Stimulated activated CD4-positive, alpha-beta T cell treated with anti-CD3 and anti-CD28 coated beads, TNF-alpha, amount 100 ng/mL, for 4 hours (primary cell): Measurements from ENCODE around the gene WLS.
"Not testable (repeated sequence)": the region's sequence is repeated elsewhere in the genome, so short reads cannot be mapped to it uniquely, and the experiment has no call there.

ENCODE experiments used
- DNase-seq, 3 experiments: peaks; one replicate each; pipeline ENCODE4 v3.0.0-alpha.2; 2020; ENCODE audit warnings: low read depth in 3 of 3

WLS gene

DNA sequence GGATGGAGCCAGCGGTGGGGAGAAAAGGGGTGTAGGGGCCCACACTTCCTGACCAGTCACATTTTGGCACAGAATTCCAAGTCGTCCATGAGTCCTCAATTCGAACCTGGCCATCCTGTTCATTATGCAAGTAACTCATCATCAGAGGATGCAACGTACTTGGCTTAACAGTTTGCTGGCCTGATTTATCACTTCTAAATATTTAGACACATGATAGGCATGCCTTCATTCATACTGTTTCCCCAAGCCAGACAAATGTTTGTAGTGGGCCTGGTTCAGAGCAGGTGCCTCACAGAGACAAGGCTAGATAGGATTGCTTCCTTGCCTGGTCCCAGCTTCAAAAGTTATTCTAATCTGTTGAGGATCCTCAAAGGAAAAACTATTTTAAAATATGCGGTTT is 66.7 kb downstream of the WLS start:
- no peak for DNase-seq

- no peak for DNase-seq
These were observed 67.4 kb downstream of the WLS start for GRCh38 chr1:68164918-68165317.

- no peak for DNase-seq
These were observed 69.1 kb downstream of the WLS start for GRCh38 chr1:68163220-68163619.

DNA sequence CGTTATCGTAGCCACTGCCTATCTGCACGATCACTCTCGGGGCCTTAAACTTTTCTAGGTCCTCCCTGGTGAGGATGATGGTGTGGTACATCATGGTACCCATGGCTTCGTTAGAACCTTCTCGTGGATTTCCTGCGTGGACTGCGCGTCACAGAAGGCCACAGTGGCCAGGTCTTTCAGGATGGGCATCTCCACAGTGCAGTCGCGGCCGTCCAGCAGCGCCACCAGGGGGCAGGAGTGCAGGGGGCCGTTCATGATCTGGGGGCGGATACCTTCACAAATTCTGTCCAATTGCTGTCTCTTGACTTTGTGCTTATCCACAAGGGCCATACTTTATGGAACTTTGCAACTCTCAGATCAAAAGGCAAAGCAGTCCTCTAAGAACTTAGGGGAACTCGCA is 69.6 kb downstream of the WLS start:
- DNase-seq, result no peak

DNA sequence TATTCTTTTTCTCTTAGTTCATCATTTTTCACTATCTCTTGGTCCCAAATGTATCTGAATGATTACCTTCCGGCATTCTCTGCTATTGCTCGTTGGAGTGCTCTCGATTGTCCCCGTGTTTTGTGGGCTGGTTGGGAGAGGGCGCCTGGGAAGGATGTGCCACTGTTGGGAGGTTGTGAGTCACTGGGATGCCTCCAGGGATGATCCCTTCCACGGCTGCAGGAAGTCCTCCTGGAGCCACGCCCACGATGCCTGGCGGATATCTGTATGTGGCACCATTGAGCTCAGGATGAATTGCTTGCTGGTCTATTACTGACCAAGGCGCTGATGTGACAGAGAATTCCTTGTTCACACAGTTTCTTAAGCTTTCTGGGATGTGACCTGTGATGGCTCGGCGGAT is 70.7 kb downstream of the WLS start:
- DNase-seq, result not testable (repeated sequence)

GRCh38 chr1:68160935-68161334 is 71.4 kb downstream of the WLS start:
- not testable (repeated sequence) for DNase-seq

DNA sequence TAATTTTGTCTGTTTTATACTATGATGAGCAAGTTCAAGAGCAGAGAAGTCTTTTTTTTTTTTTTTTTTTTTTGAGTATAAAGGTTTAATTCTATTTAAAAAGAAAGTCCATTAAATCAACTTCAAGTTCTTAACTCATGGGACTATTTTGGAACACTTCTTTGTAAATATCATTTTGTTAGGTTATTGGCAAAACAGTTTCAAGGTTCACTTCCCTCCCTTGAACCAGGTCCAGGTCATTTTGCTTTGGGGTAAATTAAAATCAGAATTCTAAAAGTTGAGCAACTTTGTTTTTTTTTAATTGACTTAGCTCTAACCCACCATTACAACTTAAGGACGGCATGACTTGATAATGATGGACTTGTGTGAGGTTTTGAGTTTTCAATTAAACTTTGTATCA is 72.3 kb downstream of the WLS start:
- no peak for DNase-seq

DNA sequence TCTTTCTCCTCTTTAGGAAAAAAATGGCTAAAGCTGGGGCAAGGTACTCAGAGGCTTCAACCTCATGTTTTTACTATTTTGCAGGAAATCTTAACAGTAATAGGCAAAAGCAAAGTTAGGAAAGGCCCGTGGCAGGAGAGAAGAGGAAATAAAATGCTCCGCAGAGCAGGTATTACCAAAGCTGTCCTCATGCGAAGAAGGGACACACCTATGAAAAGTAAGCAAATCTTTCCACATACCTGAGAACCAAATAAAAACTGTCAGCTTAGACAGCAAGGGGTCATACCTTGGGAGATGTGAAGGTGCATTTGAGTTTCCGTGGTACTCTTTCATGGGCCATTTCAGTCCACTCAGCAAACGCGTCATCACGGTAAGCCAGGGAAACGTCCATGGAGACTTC is 73.5 kb downstream of the WLS start:
- no peak for DNase-seq

DNA sequence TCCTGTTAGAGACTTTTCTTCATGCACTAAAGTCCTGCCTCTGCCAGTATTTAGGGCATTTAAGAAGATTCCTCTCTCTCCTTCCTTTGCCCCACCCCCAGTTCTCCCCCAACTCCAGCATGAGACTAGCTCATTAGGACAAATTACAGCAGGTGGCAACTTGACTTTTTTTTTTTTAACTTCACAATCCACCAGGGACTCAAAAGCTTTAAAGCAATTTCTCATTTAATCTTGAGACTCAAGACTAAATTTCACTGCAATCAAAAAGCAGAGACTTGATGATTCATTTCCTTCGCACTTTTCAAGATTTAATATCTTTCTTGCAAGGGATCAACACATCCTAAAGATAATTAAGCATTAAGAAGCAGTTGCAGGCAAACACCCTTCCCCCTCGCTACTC is 74.9 kb downstream of the WLS start:
- DNase-seq, result no peak

- DNase-seq, result no peak
These were observed 80.6 kb downstream of the WLS start for GRCh38 chr1:68151690-68152089.

DNA sequence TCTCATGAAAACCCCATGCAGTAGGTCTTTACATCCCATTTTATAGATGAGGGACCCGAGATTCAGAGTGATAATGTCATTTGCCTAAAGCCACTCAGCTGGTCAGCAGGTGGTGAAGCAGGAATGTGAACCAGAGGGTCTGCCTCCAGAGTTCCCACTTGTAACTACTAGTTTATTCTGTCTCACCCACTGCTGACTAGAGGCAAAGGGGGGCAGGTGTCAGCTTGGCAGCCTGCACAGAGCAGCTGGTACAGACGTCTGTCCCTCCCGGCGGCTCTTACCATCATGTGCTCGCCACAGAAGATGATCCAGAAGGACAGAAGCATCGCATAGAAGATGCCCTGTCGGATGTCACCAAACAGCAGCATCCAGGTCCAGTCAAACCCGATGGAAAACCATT is 82.4 kb downstream of the WLS start:
- DNase-seq, result no peak

DNA sequence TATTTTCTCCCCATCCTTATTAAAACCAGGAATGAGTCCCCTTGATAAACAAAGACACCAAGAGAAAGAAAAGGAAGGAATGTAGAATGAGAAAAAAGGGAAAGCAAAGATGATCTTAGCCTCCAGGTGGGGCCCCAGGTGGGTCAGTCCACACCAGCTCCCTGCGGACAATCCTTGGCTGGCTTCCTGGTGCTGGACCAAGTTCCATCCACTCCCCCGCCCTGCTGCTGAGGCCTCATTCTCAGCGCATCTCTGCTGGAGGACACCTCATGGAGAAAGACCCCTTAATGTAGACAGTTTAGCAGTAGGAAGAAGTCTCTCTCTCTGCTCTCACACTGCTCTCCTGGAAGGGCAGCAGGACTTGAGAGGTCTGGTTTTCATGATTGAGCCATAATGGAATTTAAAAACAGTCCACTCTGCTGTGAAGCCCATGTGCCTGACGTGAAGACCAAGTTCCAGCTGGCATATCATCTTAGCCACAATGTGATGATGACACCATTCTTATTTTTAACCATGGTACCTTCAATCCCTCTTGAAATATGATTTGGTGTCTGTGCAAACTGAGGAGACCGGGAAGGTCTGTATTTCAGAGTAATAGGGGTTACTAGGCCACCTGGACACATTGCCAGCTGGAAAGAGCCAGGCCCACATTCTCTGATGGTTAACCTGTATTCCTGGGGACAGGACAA is 83.1 kb downstream of the WLS start:
- no peak for DNase-seq

- DNase-seq, result no peak
These were observed 83.7 kb downstream of the WLS start for GRCh38 chr1:68148631-68149030.

- no peak for DNase-seq
These were observed 84.7 kb downstream of the WLS start for GRCh38 chr1:68147534-68148171.

GRCh38 chr1:68145418-68146126 is 86.8 kb downstream of the WLS start:
- DNase-seq, result no peak

DNA sequence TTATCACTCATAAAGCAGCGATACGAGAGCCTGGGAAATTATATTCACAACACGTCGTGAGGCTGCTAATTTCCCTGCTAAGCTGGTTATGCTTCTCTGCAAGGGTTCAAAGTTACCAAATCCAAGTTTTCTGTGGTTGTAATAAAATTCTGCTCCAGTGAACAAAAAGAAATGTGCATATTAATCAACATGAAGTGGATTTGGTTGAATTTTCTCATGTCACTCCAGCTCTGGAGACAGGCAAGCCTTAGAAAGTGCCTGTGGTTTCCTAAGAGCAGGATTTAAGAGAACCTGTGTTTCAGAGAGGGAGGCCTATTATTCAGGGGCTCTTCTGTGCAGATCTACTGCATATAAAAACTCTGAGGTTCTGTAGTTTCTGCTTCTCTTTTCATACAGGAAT is 87.5 kb downstream of the WLS start:
- no peak for DNase-seq

DNA sequence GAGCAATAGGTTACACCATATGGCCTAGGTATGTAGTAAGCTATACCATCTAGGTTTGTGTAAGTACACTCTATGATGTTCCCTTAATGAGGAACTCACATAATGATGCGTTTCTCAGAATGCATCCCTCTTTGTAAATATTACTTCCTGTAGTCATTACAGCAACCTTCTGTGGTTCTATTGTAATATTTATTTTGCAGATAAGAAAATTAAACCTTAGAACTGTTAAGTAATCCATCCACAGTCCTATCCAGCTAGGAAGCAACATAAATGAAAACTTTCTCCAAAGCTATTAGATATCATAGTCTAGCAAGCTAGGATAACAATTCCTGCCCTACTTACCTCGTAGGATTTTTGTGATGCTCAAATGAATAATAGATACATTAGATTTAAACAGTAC is 88.7 kb downstream of the WLS start:
- no peak for DNase-seq

DNA sequence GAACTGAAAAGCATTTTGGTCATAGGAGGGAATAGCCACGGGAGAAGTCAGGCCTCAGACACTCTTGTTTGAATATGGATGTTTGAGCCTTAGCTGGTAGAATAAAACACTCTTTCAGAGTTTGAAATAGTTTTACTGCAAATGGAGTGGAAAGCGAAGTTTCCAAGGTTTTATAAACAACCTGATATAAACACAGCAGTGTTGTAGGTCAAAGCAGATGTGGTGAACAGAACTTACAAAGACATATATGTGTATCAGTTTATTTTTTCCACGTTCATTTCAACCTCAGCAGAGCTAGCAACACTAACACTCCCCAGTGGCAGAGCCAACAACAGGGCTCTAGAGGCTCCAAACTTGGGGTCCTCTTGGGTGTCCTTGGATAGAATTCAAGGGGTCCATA is 89.9 kb downstream of the WLS start:
- no peak for DNase-seq

GRCh38 chr1:68142036-68142435 is 90.3 kb downstream of the WLS start:
- no peak for DNase-seq

DNA sequence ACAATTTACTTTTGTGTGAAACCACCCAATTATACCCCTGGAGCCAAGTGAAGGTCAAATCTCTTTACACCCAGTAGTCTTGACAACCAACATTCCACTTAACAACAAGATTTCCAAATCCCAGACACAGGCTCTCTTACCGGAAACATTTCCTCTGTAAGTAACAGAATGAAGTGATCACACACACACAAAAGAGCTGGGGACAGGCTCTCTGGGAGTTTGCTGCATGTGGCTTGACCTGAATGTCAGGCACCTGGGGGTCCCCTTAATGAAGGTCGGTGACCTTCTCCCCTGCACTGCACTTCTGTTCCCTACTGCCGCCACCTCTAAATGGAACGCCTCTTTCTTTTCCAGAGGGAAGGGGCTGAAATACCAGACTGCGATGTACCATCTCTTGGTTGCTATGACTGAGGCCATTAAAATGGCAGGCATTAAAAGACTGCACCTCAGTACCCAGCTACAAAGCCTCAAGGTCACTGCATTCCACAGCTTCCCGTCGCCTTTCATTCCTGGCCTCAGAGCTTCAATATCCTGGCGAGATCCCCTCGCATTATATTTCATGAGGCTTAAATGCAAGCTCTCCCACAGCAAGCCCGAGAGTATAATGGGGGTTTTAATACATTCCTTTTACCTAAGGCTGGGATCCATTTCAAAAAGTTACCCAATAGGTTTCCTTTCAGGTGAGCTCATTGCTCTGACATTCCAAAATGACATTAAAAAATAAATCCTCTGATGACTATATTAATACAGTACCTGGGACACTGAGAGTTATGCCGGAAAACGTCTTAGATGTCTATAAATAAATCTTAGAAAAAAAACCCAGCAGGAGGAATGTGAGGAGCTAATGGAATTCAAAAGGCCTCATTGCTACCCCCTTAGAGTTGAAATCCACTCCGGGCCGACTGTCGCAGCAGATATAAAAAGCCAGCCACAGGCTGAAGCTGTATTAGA is 91.0 kb downstream of the WLS start:
- no peak for DNase-seq

GRCh38 chr1:68140536-68140935 is 91.8 kb downstream of the WLS start:
- no peak for DNase-seq

GRCh38 chr1:68136187-68136586 is 96.1 kb downstream of the WLS start:
- no peak for DNase-seq
